Heart left ventricle (tissue), 13 donors: ENCODE measurements around the gene COL28A1.

ENCODE experiments used
- CTCF ChIP-seq, 12 donors: fragments of 200-600 bp; sonication (generic) in 4 of 12; IDR thresholded peaks; one replicate each; pipeline versions ENCODE4 v1.5.0 to v1.8.0; 2018 to 2022; ENCODE audit warnings: antibody characterized with exemption in 12 of 12, mild to moderate bottlenecking in 5 of 12
- POLR2A ChIP-seq, 2 donors: fragments of 450-650 bp; IDR thresholded peaks; one replicate each; pipeline ENCODE4 v1.6.1; 2017; ENCODE audit warnings: antibody characterized with exemption in 2 of 2, mild to moderate bottlenecking in 2 of 2, moderate library complexity in 2 of 2
- donor health status: ischemic (EF 13 %, LVEDD 7.1; RV severe dilation, severe dysfunction).
- donor health status: DM: no; HTN: yes; CAD: no.
- donor health status: DM: no; HTN: no; CAD: no.
- donor health status: ischemic (EF 25% LVEDD 6.9; RV normal size, moderate dysfunction).
- donor health status: ischemic (EF 25% LVEDD 5.7; RV mildly dilated, moderate dysfunction).
- donor health status: ischemic (EF 35%, LVEDD 5.7; RV mildly dilated, moderate dysfunction).
- donor health status: nonischemic (EF 11% LVEDD 7.7; RV severe dilation, severe dysfunction).
- donor health status: DM: yes; HTN: yes; CAD: no.
- donor health status: PGD.
- donor health status: ischemic (EF 29% LVEDD 5.4; RV normal size, mild dysfunction).
- donor health status: nonischemic (EF 23%, LVEDD 6.1; RV moderate dilation, normal function).

- TF ChIP-seq CTCF (IDR thresholded peaks at IDR 0.05) = no peak
- TF ChIP-seq POLR2A (IDR thresholded peaks at IDR 0.05) = no peak
These were observed 224.7 kb downstream of the COL28A1 start for GRCh38 chr7:7311001-7311400.
